Endometrial microvascular endothelial cells (primary cell): ENCODE data around the gene PEX11G. TPM values are rescaled to one million over a fixed set of nuclear protein-coding genes. Genes with fewer than 3 reads are reported as not detected.
"Not testable (repeated sequence)": the region's sequence is repeated elsewhere in the genome, so short reads cannot be mapped to it uniquely, and the experiment has no call there.

ENCODE experiments used
- in situ Hi-C: cut with HindIII; loops from 2 replicates; pipeline ENCODE4 v1.10.0; 2017; ENCODE audit warnings: low sequenced_read_pairs, low pct_unique_long_range_greater_than_20kb; ENCODE audit errors: inconsistent ontology term
- total RNA-seq: library from RNA; depleted of rRNA; stranded (reverse); fragments of >200 nt; gene quantifications from one replicate; pipeline ENCODE4 v1.2.3, GENCODE V29; 2015; ENCODE audit errors: inconsistent ontology term

Gene PEX11G
- total RNA-seq, 1 donor from 2014 or later, result 0.84 TPM

- in situ Hi-C loops, result no loop called here
Observed at GRCh38 chr19:7447648-7448047, 41.2 kb downstream of the PEX11G start.

GRCh38 chr19:7445104-7445503, 43.7 kb downstream of the PEX11G start:
- in situ Hi-C loops, result no loop called here

- in situ Hi-C loops, result no loop called here
Observed at GRCh38 chr19:7444042-7444441, 44.8 kb downstream of the PEX11G start.

GRCh38 chr19:7442423-7442822, 46.4 kb downstream of the PEX11G start:
- in situ Hi-C loops, result no loop called here

- in situ Hi-C loops, result no loop called here
Observed at GRCh38 chr19:7441468-7442146, 47.2 kb downstream of the PEX11G start.

GRCh38 chr19:7440188-7440975, 48.5 kb downstream of the PEX11G start:
- in situ Hi-C loops, result no loop called here

GRCh38 chr19:7435586-7435985, 53.2 kb downstream of the PEX11G start:
- in situ Hi-C loops, result no loop called here

- in situ Hi-C loops, result no loop called here
Observed at GRCh38 chr19:7434391-7434790, 54.4 kb downstream of the PEX11G start.

GRCh38 chr19:7433456-7433855, 55.4 kb downstream of the PEX11G start:
- in situ Hi-C loops, result not testable (repeated sequence)

GRCh38 chr19:7429638-7430282, 59.1 kb downstream of the PEX11G start:
- in situ Hi-C loops, result no loop called here

GRCh38 chr19:7428651-7429113, 60.2 kb downstream of the PEX11G start:
- in situ Hi-C loops, result no loop called here

- in situ Hi-C loops, result no loop called here
Observed at GRCh38 chr19:7427944-7428343, 60.9 kb downstream of the PEX11G start.

- in situ Hi-C loops, result no loop called here
Observed at GRCh38 chr19:7426986-7427385, 61.8 kb downstream of the PEX11G start.

Other genes starting within 250 kb of the PEX11G start
- gene INSR, start 194.6 kb downstream of the PEX11G start, total RNA-seq, result 9.5 TPM
- gene ARHGEF18, start 140.1 kb downstream of the PEX11G start, total RNA-seq, result 32.9 TPM
- gene ZNF358, start 27.1 kb upstream of the PEX11G start, total RNA-seq, result 25.4 TPM
- gene MCOLN1, start 33.6 kb upstream of the PEX11G start, total RNA-seq, result 4.6 TPM
- 180 TPM for gene PNPLA6, start 46.7 kb upstream of the PEX11G start, total RNA-seq
- not detected for gene CAMSAP3, start 106.8 kb upstream of the PEX11G start, total RNA-seq
- gene XAB2, start 140.5 kb upstream of the PEX11G start, total RNA-seq, result 39.7 TPM
- gene PET100, start 140.8 kb upstream of the PEX11G start, total RNA-seq, result 16.0 TPM
- gene PCP2, start 144.7 kb upstream of the PEX11G start, total RNA-seq, result not detected
- gene STXBP2, start 148.1 kb upstream of the PEX11G start, total RNA-seq, result 29.8 TPM
- not detected for gene RETN, start 180.0 kb upstream of the PEX11G start, total RNA-seq
- gene MCEMP1, start 188.1 kb upstream of the PEX11G start, total RNA-seq, result not detected
- gene TRAPPC5, start 191.8 kb upstream of the PEX11G start, total RNA-seq, result 81.6 TPM
- gene FCER2, start 213.1 kb upstream of the PEX11G start, total RNA-seq, result not detected
- not detected for gene CLEC4G, start 243.1 kb upstream of the PEX11G start, total RNA-seq